WI38 (cell line): ENCODE measurements around the gene SLC12A6.

ENCODE experiments used
- H3K4me3 ChIP-seq: 2 replicates; pipeline ENCODE4 v1.5.1; 2011; ENCODE audit warnings: low read depth, mild to moderate bottlenecking, control low read depth, low read length
- TF ChIP-seq, protein P1 (sequence below): IDR thresholded peaks from 2 replicates; pipeline ENCODE4 v1.5.1; 2012; ENCODE audit warnings: low read depth, mild to moderate bottlenecking, control low read depth, low read length

Gene SLC12A6

GRCh38 chr15:34367101-34368081 is 29.8 kb upstream of the SLC12A6 start, which contains the start of gene LPCAT4:
TSS of gene LPCAT4 (minus strand) at chr15:34367196. CDS start at chr15:34367100, 96 bp downstream.
- H3K4me3 ChIP-seq: peak within 1 kb of the TSS; percentile 89
- TF ChIP-seq, protein P1, sequence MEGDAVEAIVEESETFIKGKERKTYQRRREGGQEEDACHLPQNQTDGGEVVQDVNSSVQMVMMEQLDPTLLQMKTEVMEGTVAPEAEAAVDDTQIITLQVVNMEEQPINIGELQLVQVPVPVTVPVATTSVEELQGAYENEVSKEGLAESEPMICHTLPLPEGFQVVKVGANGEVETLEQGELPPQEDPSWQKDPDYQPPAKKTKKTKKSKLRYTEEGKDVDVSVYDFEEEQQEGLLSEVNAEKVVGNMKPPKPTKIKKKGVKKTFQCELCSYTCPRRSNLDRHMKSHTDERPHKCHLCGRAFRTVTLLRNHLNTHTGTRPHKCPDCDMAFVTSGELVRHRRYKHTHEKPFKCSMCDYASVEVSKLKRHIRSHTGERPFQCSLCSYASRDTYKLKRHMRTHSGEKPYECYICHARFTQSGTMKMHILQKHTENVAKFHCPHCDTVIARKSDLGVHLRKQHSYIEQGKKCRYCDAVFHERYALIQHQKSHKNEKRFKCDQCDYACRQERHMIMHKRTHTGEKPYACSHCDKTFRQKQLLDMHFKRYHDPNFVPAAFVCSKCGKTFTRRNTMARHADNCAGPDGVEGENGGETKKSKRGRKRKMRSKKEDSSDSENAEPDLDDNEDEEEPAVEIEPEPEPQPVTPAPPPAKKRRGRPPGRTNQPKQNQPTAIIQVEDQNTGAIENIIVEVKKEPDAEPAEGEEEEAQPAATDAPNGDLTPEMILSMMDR: peak; percentile 93

DNA sequence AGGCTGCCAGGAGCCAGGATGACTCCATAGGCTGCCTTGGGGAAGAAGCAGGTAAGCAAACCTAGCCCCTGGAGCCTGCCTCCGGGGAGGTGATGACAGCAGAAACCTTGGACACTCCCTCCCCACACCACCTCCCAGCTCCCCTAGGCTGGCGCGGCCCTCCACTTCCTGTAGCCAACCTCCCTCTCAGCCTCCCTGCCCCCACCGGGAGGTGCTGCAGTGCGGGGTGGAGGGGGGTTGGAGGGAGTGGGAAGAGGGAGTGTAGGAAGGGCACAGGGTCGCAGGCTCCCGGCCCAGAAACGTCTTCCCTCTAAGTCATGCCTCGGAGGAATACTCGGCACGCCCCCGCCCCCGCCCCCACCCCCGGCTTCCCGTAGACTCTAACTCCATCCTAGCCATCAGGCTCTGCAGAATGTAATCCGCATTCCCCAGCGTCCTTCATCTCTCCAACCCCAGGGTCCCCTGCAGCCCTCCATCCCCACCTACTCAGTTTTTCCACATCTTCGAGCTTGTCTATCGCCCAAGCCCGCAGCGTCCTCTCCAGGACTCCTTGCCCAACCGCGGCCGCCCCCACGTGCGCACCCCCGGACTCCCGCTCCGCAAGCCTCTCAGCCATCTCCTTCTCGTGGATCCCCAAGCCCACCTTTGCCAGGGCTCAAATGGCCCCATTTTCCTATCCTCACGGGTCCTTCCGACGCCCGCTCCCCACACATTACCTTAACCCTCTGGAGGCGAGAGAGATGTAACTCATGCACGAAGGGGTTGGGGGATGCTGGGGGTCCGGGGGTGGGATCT is 28.9 kb upstream of the SLC12A6 start:
- H3K4me3 ChIP-seq: peak overlapping the region; percentile 89
- TF ChIP-seq, protein P1: no peak

GRCh38 chr15:34365836-34366235 is 28.3 kb upstream of the SLC12A6 start:
- TF ChIP-seq, protein P1: no peak
- peak overlapping the region; percentile 89 for H3K4me3 ChIP-seq

DNA sequence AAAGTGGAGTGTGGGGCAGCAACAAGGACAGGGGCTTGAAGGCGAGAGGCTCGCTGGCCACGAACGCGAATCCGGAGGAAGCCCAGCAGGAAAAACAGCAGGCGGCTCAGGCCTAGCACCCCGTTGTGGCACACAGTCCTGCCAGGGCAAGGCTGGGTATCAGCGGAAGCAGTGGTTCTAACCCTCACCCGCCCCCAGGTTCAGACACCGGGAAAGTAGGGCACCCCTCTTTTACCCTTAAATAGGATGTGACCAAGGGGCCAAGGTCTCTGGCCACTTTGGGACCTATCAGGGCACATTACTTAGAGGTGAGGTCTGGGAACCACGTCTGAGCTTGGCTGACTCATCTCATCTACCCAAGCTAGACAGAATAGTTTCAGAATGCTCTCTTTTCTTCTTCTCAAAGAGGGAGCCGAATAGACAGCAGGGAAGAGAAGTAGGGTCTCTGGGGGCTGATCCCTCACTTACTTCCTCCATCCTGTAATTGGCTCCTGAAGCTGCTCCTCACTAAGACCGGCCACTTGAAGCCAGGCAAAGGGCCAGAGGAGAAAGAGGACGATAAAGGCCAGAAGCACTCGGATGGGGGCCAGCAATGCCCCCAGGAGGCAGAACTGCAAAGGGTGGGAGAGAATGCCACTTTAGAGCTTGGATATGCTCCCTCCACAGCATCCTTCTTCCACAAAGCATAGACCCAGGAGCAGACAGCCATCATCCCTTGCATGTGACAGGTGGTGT is 27.7 kb upstream of the SLC12A6 start:
- TF ChIP-seq, protein P1: no peak
- peak overlapping the region; percentile 89 for H3K4me3 ChIP-seq

- TF ChIP-seq, protein P1: no peak
- no peak overlapping the region for H3K4me3 ChIP-seq
Measured at GRCh38 chr15:34364041-34364440, 26.5 kb upstream of the SLC12A6 start.

DNA sequence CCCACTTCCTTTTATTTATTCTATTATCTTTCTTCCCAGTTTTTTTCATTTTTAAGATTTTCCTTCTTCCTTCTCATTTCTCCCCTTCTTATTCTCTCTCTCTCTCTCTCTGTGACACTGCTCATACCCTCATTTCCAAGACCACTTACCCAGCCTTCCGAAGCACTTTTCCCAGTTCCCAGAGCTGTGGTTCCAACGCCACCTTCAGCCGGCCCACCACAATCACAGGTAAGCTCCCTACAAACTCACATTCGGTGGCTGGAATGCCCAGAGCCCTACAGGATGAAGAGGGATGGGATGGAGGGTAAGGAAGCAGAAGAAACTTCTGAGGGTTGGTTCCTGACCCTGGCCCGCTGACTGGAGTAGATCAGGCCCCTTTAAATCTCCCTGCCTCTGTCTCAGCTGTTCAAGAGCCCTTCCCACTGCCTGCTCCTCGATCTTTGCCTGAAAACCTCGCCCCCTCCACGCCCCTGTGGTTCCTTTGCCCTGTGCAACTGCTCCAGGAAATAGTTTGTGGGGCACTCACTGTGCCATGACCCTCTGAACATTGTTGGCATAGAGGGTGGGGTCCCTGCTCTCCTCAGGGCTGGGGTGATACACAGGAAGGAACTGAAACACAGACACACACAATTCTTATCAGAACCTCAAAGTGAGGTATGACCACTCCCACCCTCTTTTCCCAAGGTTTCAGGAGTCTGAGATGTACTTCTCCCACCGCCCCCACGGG is 24.6 kb upstream of the SLC12A6 start:
- TF ChIP-seq, protein P1: no peak
- no peak overlapping the region for H3K4me3 ChIP-seq
